HepG2 (cell line): ENCODE data around the gene TTC39B. TPM values are rescaled to one million over a fixed set of nuclear protein-coding genes. Genes with fewer than 3 reads are reported as not detected.

Source experiments
- ATAC-seq: fragments of 200-7000 bp; cut with Tn5 transposase; 3 replicates; pipeline ENCODE4 v1.9.1; 2020; ENCODE audit warnings: mild to moderate bottlenecking, moderate library complexity
- BruUV-seq: library from RNA; stranded (reverse); fragments of 400-500 nt; replicated peaks from 2 replicates; lab custom pipeline; 2021; lab: Mats Ljungman, UMichigan
- CTCF ChIA-PET: fragments of 300-600 bp; formaldehyde crosslinking; extraction: SDS; loops from one replicate; lab custom pipeline; 2021; ENCODE audit warnings: low total read pairs, inconsistent platforms, low intra/inter-chr PET ratio; lab: Yijun Ruan, JAX
- POLR2A ChIA-PET: fragments of 350-600 bp; sonication (Branson Sonifier 250); formaldehyde crosslinking; loops from one replicate; lab custom pipeline; 2020; ENCODE audit warnings: antibody characterized with exemption, inconsistent platforms; lab: Yijun Ruan, JAX
- DNase-seq: peaks from one replicate; pipeline ENCODE4 v3.0.0-alpha.2; 2015; ENCODE audit warnings: low spot score
- FAIRE-seq: peaks from 3 replicates; lab custom pipeline; 2011; peaks lifted over from hg19 to GRCh38; lab: Jason Lieb, UNC
- H2AFZ ChIP-seq: one replicate; pipeline ENCODE4 v1.6.1; 2011; ENCODE audit warnings: low read length, inconsistent platforms
- H3K27ac ChIP-seq: fragments of 300-600 bp; 3 replicates; pipeline ENCODE4 v1.8.0; 2011; ENCODE audit warnings: mixed run types, mild to moderate bottlenecking, mixed read lengths, low read length, inconsistent platforms; ENCODE audit not compliant: insufficient read depth; ENCODE audit errors: extremely low read length
- H3K27me3 ChIP-seq, 2 experiments: fragments of 200-600 bp in 1 of 2; 2 replicates in 1 of 2; 3 replicates in 1 of 2; pipeline versions ENCODE4 v1.6.0 to v1.8.0; 2011; ENCODE audit warnings: low read length in 2 of 2, mild to moderate bottlenecking in 2 of 2, moderate library complexity in 2 of 2, inconsistent platforms in 1 of 2; ENCODE audit not compliant: insufficient read depth in 2 of 2, control insufficient read depth in 1 of 2
- H3K36me3 ChIP-seq, 2 experiments: fragments of 200-600 bp in 1 of 2; replicated peaks in 1 of 2; 2 replicates in 1 of 2; 3 replicates in 1 of 2; pipeline versions ENCODE4 v1.5.1 to v1.8.0; 2011; ENCODE audit warnings: low read length in 2 of 2, inconsistent platforms in 1 of 2; ENCODE audit not compliant: insufficient read depth in 2 of 2, control insufficient read depth in 1 of 2
- H3K4me1 ChIP-seq: 2 replicates; pipeline ENCODE4 v1.5.1; 2012; ENCODE audit warnings: low read length, inconsistent platforms; ENCODE audit not compliant: insufficient read depth
- H3K4me2 ChIP-seq: 2 replicates; pipeline ENCODE4 v1.6.0; 2011; ENCODE audit warnings: low read depth, low read length, inconsistent platforms
- H3K4me3 ChIP-seq, 3 experiments: fragments of 200-600 bp in 1 of 3; sonication (generic), shearing (Covaris generic) in 1 of 3; replicated peaks in 1 of 3; 2 replicates each; pipeline ENCODE4 v1.5.1; 2011 to 2016; ENCODE audit warnings: low read length in 3 of 3, inconsistent platforms in 2 of 3, low read depth in 2 of 3, mild to moderate bottlenecking in 2 of 3, control low read depth in 1 of 3, mixed read lengths in 1 of 3; ENCODE audit not compliant: insufficient read depth in 1 of 3
- H3K79me2 ChIP-seq: one replicate; pipeline ENCODE4 v1.6.1; 2011; ENCODE audit warnings: low read length, inconsistent platforms; ENCODE audit not compliant: insufficient read depth
- H3K9ac ChIP-seq: 2 replicates; pipeline ENCODE4 v1.6.0; 2011; ENCODE audit warnings: mild to moderate bottlenecking, low read depth, low read length, inconsistent platforms; ENCODE audit not compliant: insufficient read depth
- H3K9me3 ChIP-seq: 2 replicates; pipeline ENCODE4 v1.5.1; 2012; ENCODE audit warnings: mild to moderate bottlenecking, low read length
- H4K20me1 ChIP-seq: 2 replicates; pipeline ENCODE4 v1.6.0; 2011; ENCODE audit warnings: inconsistent platforms, mild to moderate bottlenecking, low read length, moderate library complexity; ENCODE audit not compliant: insufficient read depth
- ETV5 ChIP-seq: IDR thresholded peaks from 2 replicates; pipeline ENCODE4 v1.6.1; 2018; ENCODE audit warnings: missing biosample characterization, missing genetic modification reagents, inconsistent platforms, borderline replicate concordance
- FOXC1 ChIP-seq: sonication (generic); formaldehyde crosslinking; IDR thresholded peaks from 2 replicates; pipeline ENCODE4 v1.8.0; 2022; ENCODE audit warnings: mild to moderate bottlenecking, missing genetic modification reagents, borderline replicate concordance
- SP1 ChIP-seq, 2 experiments: fragments of 450-650 bp in 1 of 2; sonication (generic) in 1 of 2; formaldehyde crosslinking in 1 of 2; IDR thresholded peaks; 2 replicates each; pipeline versions ENCODE4 v1.4.0 to v1.6.1; 2016 to 2020; ENCODE audit warnings: missing genetic modification reagents in 1 of 2
- SP140L ChIP-seq: sonication (generic); formaldehyde crosslinking; IDR thresholded peaks from 2 replicates; pipeline ENCODE4 v1.4.0; 2020; ENCODE audit warnings: missing genetic modification reagents, borderline replicate concordance
- THYN1 ChIP-seq: sonication (generic); formaldehyde crosslinking; IDR thresholded peaks from 2 replicates; pipeline ENCODE4 v1.8.1; 2023; ENCODE audit warnings: low read depth, mild to moderate bottlenecking, moderate library complexity, missing genetic modification reagents, borderline replicate concordance
- ZNF24 ChIP-seq: fragments of 450-650 bp; IDR thresholded peaks from 2 replicates; pipeline ENCODE4 v1.6.1; 2017; ENCODE audit warnings: antibody characterized with exemption, mild to moderate bottlenecking
- ZNF317 ChIP-seq: sonication (generic); formaldehyde crosslinking; IDR thresholded peaks from 2 replicates; pipeline ENCODE4 v1.5.0; 2020; ENCODE audit warnings: mild to moderate bottlenecking, missing genetic modification reagents
- ZNF557 ChIP-seq: sonication (generic); formaldehyde crosslinking; IDR thresholded peaks from 2 replicates; pipeline ENCODE4 v1.4.0; 2020; ENCODE audit warnings: missing genetic modification reagents
- ZNF569 ChIP-seq: sonication (generic); formaldehyde crosslinking; IDR thresholded peaks from 2 replicates; pipeline ENCODE4 v1.5.0; 2020; ENCODE audit warnings: mild to moderate bottlenecking, missing genetic modification reagents, moderate library complexity, borderline replicate concordance
- ZNF646 ChIP-seq: sonication (generic); formaldehyde crosslinking; IDR thresholded peaks from 2 replicates; pipeline ENCODE4 v1.9.0; 2021; ENCODE audit warnings: mild to moderate bottlenecking, missing genetic modification reagents
- ZNF841 ChIP-seq: sonication (generic); formaldehyde crosslinking; IDR thresholded peaks from 2 replicates; pipeline ENCODE4 v1.8.1; 2023; ENCODE audit warnings: missing genetic modification reagents, borderline replicate concordance
- WGBS: methylation state at CpG from one replicate; pipeline ENCODE4 v1.1.6; 2017; ENCODE audit warnings: low lambda C conversion rate; 5-methylcytosine and 5-hydroxymethylcytosine counted together
- in situ Hi-C: cut with HindIII; loops from 2 replicates; pipeline ENCODE4 v1.10.0; 2017; ENCODE audit warnings: low pct_unique_long_range_greater_than_20kb; ENCODE audit not compliant: extremely low pct_ligation_motif_present
- intact Hi-C: fragments of 100-400 bp; cut with micrococcal nuclease; formaldehyde crosslinking; loops from one replicate; pipeline ENCODE4 v1.10.0; 2022; ENCODE audit not compliant: unreplicated experiment
- polyA plus RNA-seq, 8 experiments: library from polyadenylated mRNA; depleted of rRNA in 3 of 8; stranded (reverse) in 7 of 8; unstranded in 1 of 8; fragments of >200 nt; fragmentation: Illumina TruSeq in 4 of 8; extraction: Trizol in 4 of 8; gene quantifications; 2 replicates each; pipeline versions ENCODE4 v1.2.1 to v1.2.3, GENCODE V29; 2011 to 2016; ENCODE audit warnings: low read depth in 4 of 8, missing spikeins in 1 of 8, mixed read lengths in 1 of 8; ENCODE audit not compliant: insufficient read depth in 1 of 8
- total RNA-seq, 5 experiments: library from RNA; depleted of rRNA; stranded (reverse); fragments of >200 nt; fragmentation: Illumina TruSeq; extraction: Trizol; gene quantifications; 2 replicates each; pipeline ENCODE4 v1.2.3, GENCODE V29; 2016; ENCODE audit warnings: low read depth in 1 of 5
- TF ChIP-seq, protein P1 (sequence below): sonication (generic); formaldehyde crosslinking; IDR thresholded peaks from 2 replicates; pipeline ENCODE4 v1.4.0; 2020; ENCODE audit warnings: mild to moderate bottlenecking, missing genetic modification reagents

The TTC39B gene
- total and polyA plus RNA-seq, 2 of the 13 experiments (the other 11 are each of a cell fraction or from before 2014, with no cell fraction given), result 14.3 to 19.4 TPM

DNA sequence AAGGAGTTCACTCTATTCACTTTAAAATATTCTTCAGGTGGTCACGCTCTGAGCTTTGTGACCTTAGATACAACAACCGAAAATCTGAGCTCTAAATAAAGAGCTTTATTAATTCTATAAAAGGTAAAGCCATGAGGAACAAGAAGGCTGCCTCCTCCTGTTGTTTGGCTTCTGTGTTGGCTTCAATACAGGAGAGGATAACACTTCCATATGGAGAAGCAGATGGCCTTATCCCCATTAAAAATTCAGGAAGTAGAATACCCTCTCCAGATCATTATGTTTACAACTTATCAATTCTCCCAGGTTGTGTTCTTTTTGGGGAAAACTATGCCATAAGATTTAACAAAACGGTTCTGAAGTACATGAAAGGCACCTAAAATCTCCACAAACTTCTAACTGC is 128.4 kb downstream of the TTC39B start:
- no peak overlapping the region for H3K4me3 ChIP-seq
- H3K4me2 ChIP-seq, result no peak overlapping the region
- intact Hi-C loops, result no loop called here
- no peak overlapping the region for H2AFZ ChIP-seq
- no peaks in the 10 kb centered on the region for H3K9me3 ChIP-seq
- no peaks in the 10 kb centered on the region for H3K4me1 ChIP-seq
- no peak for TF ChIP-seq FOXC1 (CRISPR knock-in tag)
- no peak for TF ChIP-seq SP140L
- no peak for TF ChIP-seq ZNF841
- no peak for TF ChIP-seq ZNF557 (CRISPR knock-in tag)
- TF ChIP-seq, all 625 proteins: peak for 0
- ChIA-PET POLR2A (no interaction called here), CTCF (no interaction called here)
- H3K27me3 ChIP-seq, result no peaks in the 10 kb centered on the region
- ATAC-seq, result no peak
- H3K9ac ChIP-seq, result no peak overlapping the region
- H3K27ac ChIP-seq, result no peak overlapping the region
- H4K20me1 ChIP-seq, result no peaks in the 10 kb centered on the region
- BruUV-seq, result no TSS peak
- 88% methylated on average over 3 of the region's 3 CpGs for WGBS
- FAIRE-seq, result no peak
- in situ Hi-C loops, result no loop called here
- no peak for DNase-seq
- H3K79me2 ChIP-seq, result no peaks in the 10 kb centered on the region
- peaks cover 3 to 8% of the 10 kb centered on the region in 2 experiments; a peak in 3 of 5 replicates for H3K36me3 ChIP-seq

- DNase-seq (no peak), FAIRE-seq (no peak), ATAC-seq (no peak)
- ChIA-PET CTCF (no interaction called here), POLR2A (no interaction called here)
- Histone ChIP-seq H3K9ac (no peak overlapping the region), H3K9me3 (no peaks in the 10 kb centered on the region), H3K79me2 (no peaks in the 10 kb centered on the region), H4K20me1 (no peaks in the 10 kb centered on the region), H3K27ac (no peak overlapping the region), H3K36me3 (peaks cover under 1 to 1% of the 10 kb centered on the region in 2 experiments; a peak in 3 of 5 replicates), H3K27me3 (no peaks in the 10 kb centered on the region), H3K4me1 (no peaks in the 10 kb centered on the region), H3K4me2 (no peak overlapping the region), H3K4me3 (no peak overlapping the region), H2AFZ (no peak overlapping the region)
- in situ Hi-C loops, result no loop called here
- 88% methylated on average over 1 of the region's 1 CpG for WGBS
- intact Hi-C loops, result no loop called here
- no TSS peak for BruUV-seq
- TF ChIP-seq, protein P1, sequence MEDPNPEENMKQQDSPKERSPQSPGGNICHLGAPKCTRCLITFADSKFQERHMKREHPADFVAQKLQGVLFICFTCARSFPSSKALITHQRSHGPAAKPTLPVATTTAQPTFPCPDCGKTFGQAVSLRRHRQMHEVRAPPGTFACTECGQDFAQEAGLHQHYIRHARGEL (CRISPR knock-in tag), result no peak
- TF ChIP-seq ZNF24 (no peak), THYN1 (no peak), SP1 (IDR thresholded peaks at IDR 0.05) (no peak), SP1 (CRISPR knock-in tag; IDR thresholded peaks at IDR 0.05) (no peak), ZNF569 (CRISPR knock-in tag) (no peak), ZNF646 (CRISPR knock-in tag) (no peak), ZNF317 (CRISPR knock-in tag) (no peak), ETV5 (CRISPR knock-in tag) (no peak)
Measured at GRCh38 chr9:15176836-15177235, 130.2 kb downstream of the TTC39B start.
